Lower leg skin (tissue), 4 donors: ENCODE results near the gene BOLA3. TPM values are rescaled to one million over a fixed set of nuclear protein-coding genes. Genes with fewer than 3 reads are reported as not detected.

Experiments
- DNase-seq, 2 donors: peaks; one replicate each; pipeline ENCODE4 v3.0.0-alpha.2; 2019; ENCODE audit warnings: low spot score in 2 of 2
- H3K4me3 ChIP-seq: fragments of 200-600 bp; sonication (generic); 2 replicates; pipeline ENCODE4 v1.5.1; 2017; ENCODE audit warnings: mild to moderate bottlenecking, low read depth; ENCODE audit not compliant: poor library complexity, severe bottlenecking
- POLR2A ChIP-seq, 2 donors: fragments of 450-650 bp; IDR thresholded peaks; one replicate each; pipeline ENCODE4 v1.6.1; 2016 to 2017; ENCODE audit warnings: antibody characterized with exemption in 2 of 2, mild to moderate bottlenecking in 1 of 2, moderate library complexity in 1 of 2
- WGBS, 2 donors: methylation state at CpG; one replicate each; pipeline ENCODE4 v1.1.5; 2018; 5-methylcytosine and 5-hydroxymethylcytosine counted together
- intact Hi-C: fragments of 100-400 bp; cut with DNase I; formaldehyde crosslinking; loops from one replicate; pipeline ENCODE4 v1.15.0; 2023; ENCODE audit warnings: low total_unique reads
- total RNA-seq, 4 donors: library from RNA; depleted of rRNA; stranded (reverse); fragments of >200 nt; gene quantifications; one replicate each; pipeline ENCODE4 v1.1.0, GENCODE V29; 2016
- TF ChIP-seq, protein P1 (sequence below), 3 donors: fragments of 450-650 bp; IDR thresholded peaks; one replicate each; pipeline ENCODE4 v1.5.1; 2016; ENCODE audit warnings: antibody characterized with exemption in 3 of 3, mild to moderate bottlenecking in 3 of 3, moderate library complexity in 2 of 3

BOLA3 gene
- total RNA-seq, 4 donors from 2014 or later: 7.8 to 19.9 (median 16.6) TPM

DNA sequence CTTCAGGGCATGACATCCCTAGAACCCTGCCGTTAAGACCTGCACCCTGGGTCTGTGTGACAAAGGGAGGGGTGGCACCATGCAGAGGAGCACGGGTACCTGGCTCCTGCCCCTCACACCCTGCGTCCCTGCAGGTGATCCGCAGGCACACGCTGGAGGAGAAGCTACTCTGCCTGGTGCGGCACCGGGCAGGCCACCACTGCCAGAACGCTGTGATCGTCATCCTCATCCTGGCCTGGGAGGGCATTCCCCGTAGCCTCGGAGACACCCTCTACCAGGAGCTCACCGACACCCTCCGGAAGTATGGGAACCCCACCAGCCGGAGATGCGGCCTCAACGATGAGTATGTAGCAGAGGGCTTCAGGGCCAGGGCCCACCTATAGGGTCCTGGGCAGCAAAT is 60.0 kb downstream of the BOLA3 start:
- no peak for DNase-seq
- WGBS, 2 donors: 95 to 98% methylated on average over 16 of the region's 16 CpGs
- no peak overlapping the region for H3K4me3 ChIP-seq
- intact Hi-C loops: no loop called here
- TF ChIP-seq, protein P1, sequence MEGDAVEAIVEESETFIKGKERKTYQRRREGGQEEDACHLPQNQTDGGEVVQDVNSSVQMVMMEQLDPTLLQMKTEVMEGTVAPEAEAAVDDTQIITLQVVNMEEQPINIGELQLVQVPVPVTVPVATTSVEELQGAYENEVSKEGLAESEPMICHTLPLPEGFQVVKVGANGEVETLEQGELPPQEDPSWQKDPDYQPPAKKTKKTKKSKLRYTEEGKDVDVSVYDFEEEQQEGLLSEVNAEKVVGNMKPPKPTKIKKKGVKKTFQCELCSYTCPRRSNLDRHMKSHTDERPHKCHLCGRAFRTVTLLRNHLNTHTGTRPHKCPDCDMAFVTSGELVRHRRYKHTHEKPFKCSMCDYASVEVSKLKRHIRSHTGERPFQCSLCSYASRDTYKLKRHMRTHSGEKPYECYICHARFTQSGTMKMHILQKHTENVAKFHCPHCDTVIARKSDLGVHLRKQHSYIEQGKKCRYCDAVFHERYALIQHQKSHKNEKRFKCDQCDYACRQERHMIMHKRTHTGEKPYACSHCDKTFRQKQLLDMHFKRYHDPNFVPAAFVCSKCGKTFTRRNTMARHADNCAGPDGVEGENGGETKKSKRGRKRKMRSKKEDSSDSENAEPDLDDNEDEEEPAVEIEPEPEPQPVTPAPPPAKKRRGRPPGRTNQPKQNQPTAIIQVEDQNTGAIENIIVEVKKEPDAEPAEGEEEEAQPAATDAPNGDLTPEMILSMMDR (IDR thresholded peaks at IDR 0.05): no peak
- TF ChIP-seq POLR2A (IDR thresholded peaks at IDR 0.05): no peak

DNA sequence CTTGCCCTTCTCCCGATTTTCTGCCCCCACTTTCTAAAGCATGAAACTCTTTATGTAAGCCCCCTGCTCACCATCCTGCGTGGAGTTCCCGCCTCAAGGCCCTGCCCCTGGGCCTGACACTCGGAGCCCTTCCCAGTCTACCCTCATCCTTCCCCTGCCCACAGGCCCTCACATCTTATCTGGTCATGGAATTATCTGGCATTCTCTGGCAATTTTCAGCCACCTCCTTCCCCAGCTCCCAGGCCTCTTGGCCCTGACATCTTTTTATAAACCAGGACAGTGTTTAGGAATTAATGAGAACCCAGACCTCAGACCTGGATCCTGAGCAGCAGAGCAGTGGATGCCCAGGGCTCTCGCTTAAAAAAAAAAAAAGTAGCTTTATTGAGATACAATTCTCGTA is 61.7 kb downstream of the BOLA3 start:
- DNase-seq: no peak
- intact Hi-C loops: no loop called here
- 94% methylated on average over 6 of the region's 6 CpGs for WGBS, 2 donors
- no peak overlapping the region for H3K4me3 ChIP-seq
- no peak for TF ChIP-seq POLR2A (IDR thresholded peaks at IDR 0.05)
- TF ChIP-seq, protein P1 (IDR thresholded peaks at IDR 0.05): no peak

Other genes starting within 250 kb of the BOLA3 start
- gene DGUOK, start 221.0 kb downstream of the BOLA3 start, total RNA-seq: 10 to 100 TPM; 34.4 to 73.2 (median 48.0) TPM
- 10 to 100 TPM; 52.8 to 54.8 (median 54.1) TPM for gene TET3, start 163.0 kb downstream of the BOLA3 start, total RNA-seq
- 10 to 100 TPM; 62.7 to 90.8 (median 76.6) TPM for gene MOB1A, start 31.0 kb upstream of the BOLA3 start, total RNA-seq
- 10 to 100 TPM; 12.5 to 31.8 (median 17.5) TPM for gene MTHFD2, start 50.7 kb upstream of the BOLA3 start, total RNA-seq
- 1 to 10 TPM; 3.0 to 5.6 (median 3.7) TPM for gene SLC4A5, start 195.5 kb upstream of the BOLA3 start, total RNA-seq
- gene DCTN1, start 232.4 kb upstream of the BOLA3 start, total RNA-seq: 100 to 1,000 TPM in 1 of 4 donors, 10 to 100 TPM in 3; 76.5 to 106 (median 95.8) TPM